Measurements from ENCODE around the gene AIFM3. TPM values are rescaled to one million over a fixed set of nuclear protein-coding genes. Genes with fewer than 3 reads are reported as not detected.

The AIFM3 gene
- total and polyA plus RNA-seq, 2 of the 4 experiments (the other 2 are of a cell fraction) = 0.09 to 0.18 TPM

- TF ChIP-seq FOS (IDR thresholded peaks at IDR 0.05; ENCODE audit: low read depth, low read length) = no peak
- TF ChIP-seq POLR2A (IDR thresholded peaks at IDR 0.05; ENCODE audit: low read depth, low read length) = peak; percentile 85
- TF ChIP-seq MAFK (IDR thresholded peaks at IDR 0.05; ENCODE audit: low read depth, low read length) = no peak
- TF ChIP-seq RAD21 (IDR thresholded peaks at IDR 0.05; ENCODE audit: low read length) = peak; percentile 64
Observed at GRCh38 chr22:20981787-20982562, 14.9 kb downstream of the AIFM3 start, which contains the start of gene LZTR1 (continued).

- Histone ChIP-seq H2BK20ac (ENCODE audit: low read depth, low read length) (no peak overlapping the region), H2BK15ac (ENCODE audit: low read depth, low read length) (peak overlapping the region; percentile 15; the same call in 1 of the 3 replicates), H3K79me1 (ENCODE audit: low read depth in 1 of 2, low read length in 2 of 2) (peaks cover 25 to 46% of the 10 kb centered on the region in 2 experiments), H3K9me1 (ENCODE audit: insufficient read depth, low read length) (peaks cover 28% of the 10 kb centered on the region), H4K91ac (ENCODE audit: insufficient read depth, low read depth, low read length) (peak overlapping the region; percentile 84), H3K9ac (ENCODE audit: low read depth, low read length) (peak overlapping the region; percentile 93), H3K4me1 (ENCODE audit: control insufficient read depth, insufficient read depth, low read length) (peaks cover 11% of the 10 kb centered on the region), H3K9me3 (ENCODE audit: control insufficient read depth, insufficient read depth, low read length) (peaks cover 10% of the 10 kb centered on the region), H3K4ac (ENCODE audit: low read depth, low read length) (peak overlapping the region; percentile 88), H2BK120ac (ENCODE audit: low read depth, low read length) (peak overlapping the region; percentile 24; the same call in 1 of the 2 replicates), H3K56ac (ENCODE audit: extremely low read depth, insufficient read depth, low read length) (peak overlapping the region; percentile 73; the same call in 1 of the 2 replicates), H3K4me2 (ENCODE audit: low read depth, low read length) (peak overlapping the region; percentile 89), H2AK9ac (replicated peaks; ENCODE audit: low read depth, low read length, poor library complexity) (peak overlapping the region; percentile 98), H3K18ac (ENCODE audit: low read depth, low read length) (no peak overlapping the region), H3K4me3 (ENCODE audit: insufficient read depth, low read depth, low read length) (peak overlapping the region; percentile 87), H2AFZ (replicated peaks; ENCODE audit: low read length, poor library complexity) (peak overlapping the region; percentile 99), H3K27me3 (ENCODE audit: control insufficient read depth, insufficient read depth, low read length) (no peaks in the 10 kb centered on the region), H3K36me3 (ENCODE audit: control insufficient read depth, insufficient read depth, low read length) (peaks cover 17% of the 10 kb centered on the region), H3K23ac (ENCODE audit: low read depth, low read length) (peak overlapping the region; percentile 84), H3K27ac (ENCODE audit: insufficient read depth, low read length) (peak overlapping the region; percentile 75), H3K14ac (replicated peaks; ENCODE audit: low read depth, low read length) (peak overlapping the region; percentile 92), H4K20me1 (ENCODE audit: insufficient read depth, low read length) (no peaks in the 10 kb centered on the region), H4K5ac (ENCODE audit: low read depth, low read length) (peak overlapping the region; percentile 48), H4K8ac (ENCODE audit: low read depth in 2 of 2, low read length in 2 of 2) (peak overlapping the region; percentile 85 to 96), H2BK5ac (ENCODE audit: low read depth, low read length, poor library complexity, severe bottlenecking) (peak overlapping the region; percentile 67), H2AK5ac (ENCODE audit: low read depth, low read length) (peak overlapping the region; percentile 89)
- DNase-seq (no peak), ATAC-seq (ENCODE audit: low read depth) (peak; percentile 30)
- dilution Hi-C loops (cut with HindIII; ENCODE audit: low sequenced_read_pairs, unreplicated experiment) = no loop called here
- intact Hi-C loops (cut with micrococcal nuclease) = loop anchor here (1.0 to 2.0 kb wide), 2 partner anchors 98 to 178 kb away; no protein-coding TSS in a partner anchor
- in situ Hi-C loops (cut with MboI; ENCODE audit: low sequenced_read_pairs) = no loop called here
- POLR2A ChIA-PET (ENCODE audit: unreplicated experiment) = interaction anchor here (0.7 to 1.3 kb wide), 3 partner anchors 10 to 111 kb away, joined by 3 to 7 read pairs (median 6); no protein-coding TSS in a partner anchor
- TF ChIP-seq USF2 (IDR thresholded peaks at IDR 0.05; ENCODE audit: low read depth, low read length) (no peak), RAD21 (IDR thresholded peaks at IDR 0.05; ENCODE audit: low read length) (no peak)
- 6% methylated on average over 7 of the region's 12 CpGs; no CpG with 5 or more reads in 1 of the 2 experiments for WGBS, 2 experiments (ENCODE audit: extremely low coverage in 2 of 2, insufficient read length in 1 of 2)
- no TSS peak for BruUV-seq (replicated peaks)
- CTCF ChIA-PET = interaction anchor here (0.6 to 1.1 kb wide), 3 partner anchors 17 to 798 kb away, joined by 3 to 4 read pairs (median 3); no protein-coding TSS in a partner anchor
Observed at GRCh38 chr22:20982563-20982882, 15.5 kb downstream of the AIFM3 start.

Data from IMR-90 (cell line).